Measurements from ENCODE around the gene CD300LF.

Gene CD300LF

GRCh38 chr17:74729866-74730265 is 17.1 kb upstream of the CD300LF start:
- no peak for DNase-seq (ENCODE audit: low spot score)

GRCh38 chr17:74729368-74729767 is 16.6 kb upstream of the CD300LF start:
- no peak for DNase-seq (ENCODE audit: low spot score)

DNA sequence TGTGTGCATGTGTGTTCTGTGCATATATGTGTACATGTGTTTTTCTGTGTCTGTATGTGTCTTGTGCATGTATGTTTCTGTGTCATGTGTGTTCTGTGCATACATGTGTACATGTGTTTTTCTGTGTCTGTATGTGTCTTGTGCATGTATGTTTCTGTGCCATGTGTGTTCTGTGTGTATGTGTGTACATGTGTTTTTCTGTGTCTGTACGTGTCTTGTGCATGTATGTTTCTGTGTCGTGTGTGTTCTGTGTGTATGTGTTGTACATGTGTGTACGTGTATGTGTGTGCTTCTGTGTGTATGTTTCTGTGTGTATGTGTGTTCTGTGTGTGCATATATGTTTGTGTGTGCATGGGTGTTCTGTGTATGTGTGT is 16.0 kb upstream of the CD300LF start:
- DNase-seq (ENCODE audit: low spot score): no peak

DNA sequence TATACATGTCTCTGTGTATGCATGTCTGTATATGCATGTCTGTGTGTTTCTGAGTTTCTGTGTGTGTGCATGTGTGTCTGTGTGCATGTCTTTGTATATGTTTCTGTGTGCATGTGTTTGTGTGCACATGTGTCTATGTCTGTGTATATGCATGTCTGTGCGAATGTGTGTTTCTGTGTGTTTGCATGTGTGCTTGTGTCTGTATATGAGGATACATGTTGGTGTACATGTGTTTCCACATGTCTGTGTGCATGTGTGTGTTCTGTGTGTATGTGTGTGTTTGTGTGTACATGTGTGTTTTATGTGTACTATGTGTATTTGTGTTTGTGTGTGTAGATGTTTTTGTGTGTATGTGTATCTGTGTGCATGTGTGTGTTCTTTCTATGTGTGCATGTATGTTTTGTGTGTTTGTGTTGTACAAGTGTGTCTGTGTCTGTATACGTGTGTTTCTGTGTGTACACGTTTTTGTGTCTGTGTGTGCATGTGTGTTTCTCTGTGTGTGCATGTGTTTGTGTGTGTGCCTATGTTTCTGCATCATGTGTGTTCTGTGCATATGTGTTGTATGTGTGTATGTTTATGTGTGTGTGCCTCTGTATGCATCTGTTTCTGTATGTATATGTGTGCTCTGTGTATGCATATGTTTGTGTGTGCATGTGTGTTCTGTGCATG is 15.4 kb upstream of the CD300LF start:
- DNase-seq (ENCODE audit: low spot score): no peak

DNA sequence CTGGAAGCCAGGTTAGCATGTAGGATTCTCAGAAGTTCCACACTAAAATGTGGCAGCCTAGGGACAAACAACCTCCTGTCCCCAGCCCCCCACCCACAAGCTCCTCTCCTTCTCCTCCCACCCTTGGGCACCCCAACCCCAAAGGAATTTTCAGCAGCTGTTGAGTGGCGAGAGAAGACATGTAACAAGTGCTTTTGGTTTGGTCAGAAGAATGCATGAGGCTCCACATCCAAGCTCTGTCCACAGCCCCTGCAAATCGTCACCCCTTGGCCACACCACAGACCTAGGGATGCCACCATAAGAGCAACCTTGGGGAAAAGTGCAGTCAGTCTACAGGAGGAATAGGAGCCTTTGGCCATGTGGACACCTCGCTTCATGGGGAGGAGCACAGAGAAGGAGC is 12.4 kb upstream of the CD300LF start:
- no peak for DNase-seq (ENCODE audit: low spot score)

DNA sequence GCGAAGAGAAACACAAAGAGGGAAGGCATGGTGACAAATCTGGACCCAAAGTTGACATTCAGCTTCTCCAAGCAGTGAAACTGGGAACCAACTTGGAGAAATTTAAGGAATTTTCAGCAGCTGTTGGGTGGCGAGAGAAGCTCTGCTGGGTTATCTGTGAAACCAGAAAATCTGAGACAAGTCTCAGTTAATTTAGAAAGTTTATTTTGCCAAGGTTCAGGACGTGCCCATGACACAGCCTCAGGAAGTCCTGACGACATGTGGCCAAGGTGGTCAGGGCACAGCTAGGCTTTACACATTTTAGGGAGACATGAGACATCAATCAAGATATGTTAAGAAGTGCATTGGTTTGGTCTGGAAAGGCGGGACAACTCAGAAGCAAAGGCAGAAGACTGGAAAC is 11.2 kb upstream of the CD300LF start:
- no peak for DNase-seq (ENCODE audit: low spot score)

DNA sequence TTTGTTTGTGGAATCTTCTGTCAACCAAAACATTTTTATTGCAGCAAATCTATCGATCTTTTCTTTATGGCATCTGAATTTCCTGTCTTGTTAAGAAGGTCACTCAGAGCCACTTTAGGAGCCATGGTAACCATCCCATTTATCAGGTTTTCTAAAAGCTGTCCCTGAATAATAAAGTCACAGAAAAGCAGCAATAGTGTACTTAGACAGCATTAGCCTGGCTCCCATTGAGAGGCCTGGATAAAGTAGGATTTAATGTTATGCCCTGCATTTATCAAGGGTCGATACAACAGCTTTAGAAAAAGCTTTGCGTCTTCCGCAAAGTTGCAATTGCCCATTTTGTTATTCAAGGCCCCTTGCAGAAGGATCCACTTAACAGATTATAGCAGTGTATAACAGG is 10.1 kb upstream of the CD300LF start:
- no peak for DNase-seq (ENCODE audit: low spot score)

GRCh38 chr17:74720506-74720905 is 7.8 kb upstream of the CD300LF start:
- DNase-seq (ENCODE audit: low spot score): no peak

GRCh38 chr17:74715144-74715543 is 2.4 kb upstream of the CD300LF start:
- no peak for DNase-seq (ENCODE audit: low spot score)

GRCh38 chr17:74713171-74713755 is 540 bp upstream of the CD300LF start:
- no peak for DNase-seq (ENCODE audit: low spot score)

GRCh38 chr17:74712301-74712700 is 422 bp downstream of the CD300LF start:
- no peak for DNase-seq (ENCODE audit: low spot score)

DNA sequence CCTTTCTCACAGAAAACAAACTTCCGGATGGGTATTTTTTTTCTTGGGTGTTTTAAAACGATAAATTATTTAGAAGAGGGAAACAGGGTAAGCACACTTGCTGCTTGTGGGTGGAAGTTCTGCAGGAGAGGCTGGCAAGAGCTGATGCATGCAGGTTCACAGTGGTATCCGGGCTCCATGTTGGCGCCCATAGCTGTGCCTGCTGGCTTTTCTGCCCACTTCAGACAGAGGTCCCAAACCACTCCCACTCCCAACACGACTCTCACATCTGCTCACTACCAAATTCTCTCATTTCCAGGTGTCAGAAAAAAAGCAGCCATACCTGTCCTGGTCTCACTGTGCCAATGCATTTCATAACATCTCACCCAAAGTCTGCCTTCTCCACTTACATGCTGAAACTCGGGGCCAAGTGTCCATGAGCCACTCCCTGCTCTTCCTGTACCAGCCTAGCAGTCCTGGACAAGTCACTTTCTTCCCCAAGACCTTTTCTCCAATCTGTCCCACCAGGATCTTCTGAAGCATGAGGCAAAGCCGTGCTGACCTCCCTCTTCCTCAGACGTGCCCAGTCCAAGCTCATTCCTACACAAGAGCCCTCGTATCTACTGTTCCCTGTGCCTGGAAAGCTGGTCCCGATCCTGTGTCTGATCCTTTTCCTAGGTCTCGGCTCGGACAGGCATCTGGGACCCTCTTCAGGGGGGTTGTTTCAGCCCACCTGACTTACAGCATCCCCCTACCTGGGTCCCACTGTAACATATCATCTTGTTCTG is 1.5 kb downstream of the CD300LF start:
- no peak for DNase-seq (ENCODE audit: low spot score)

GRCh38 chr17:74704544-74704943 is 8.2 kb downstream of the CD300LF start:
- no peak for DNase-seq (ENCODE audit: low spot score)

GRCh38 chr17:74703311-74703710 is 9.4 kb downstream of the CD300LF start:
- DNase-seq (ENCODE audit: low spot score): no peak

DNA sequence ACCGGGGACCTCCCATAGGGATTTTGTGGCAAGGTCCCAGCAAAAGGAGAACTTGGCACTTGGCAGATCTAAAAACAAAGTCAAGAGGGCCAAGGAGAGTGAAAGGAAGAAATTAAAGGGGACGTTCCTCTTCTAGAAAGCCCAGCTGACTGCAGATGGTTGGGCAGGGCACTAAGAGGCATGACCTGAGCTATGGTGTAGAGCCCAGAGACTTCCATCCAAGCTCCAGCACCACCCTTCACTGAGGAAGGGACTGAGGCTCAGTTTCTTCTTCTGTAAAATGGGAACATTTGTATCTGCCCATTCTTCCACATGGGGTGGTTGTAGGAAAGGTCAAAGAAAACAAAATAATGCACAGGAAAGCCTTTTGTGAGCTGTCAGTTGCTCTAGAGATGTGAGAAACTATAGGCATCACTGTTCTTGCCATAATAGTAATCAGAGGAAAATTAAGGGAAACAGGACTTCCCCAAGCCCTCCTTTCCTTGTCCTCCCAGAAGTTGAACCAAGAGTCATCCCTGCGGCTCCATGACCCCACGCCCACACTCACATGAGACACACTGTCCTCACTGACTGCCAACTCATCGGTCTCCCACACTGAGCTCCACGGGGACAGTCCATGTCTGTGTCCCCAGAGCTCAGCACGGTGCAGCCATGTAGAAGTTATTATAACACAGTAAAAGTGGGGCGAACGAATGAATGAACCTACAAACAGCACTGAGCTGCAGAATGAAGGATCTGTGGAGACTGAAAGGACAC is 10.4 kb downstream of the CD300LF start:
- DNase-seq (ENCODE audit: low spot score): no peak

DNA sequence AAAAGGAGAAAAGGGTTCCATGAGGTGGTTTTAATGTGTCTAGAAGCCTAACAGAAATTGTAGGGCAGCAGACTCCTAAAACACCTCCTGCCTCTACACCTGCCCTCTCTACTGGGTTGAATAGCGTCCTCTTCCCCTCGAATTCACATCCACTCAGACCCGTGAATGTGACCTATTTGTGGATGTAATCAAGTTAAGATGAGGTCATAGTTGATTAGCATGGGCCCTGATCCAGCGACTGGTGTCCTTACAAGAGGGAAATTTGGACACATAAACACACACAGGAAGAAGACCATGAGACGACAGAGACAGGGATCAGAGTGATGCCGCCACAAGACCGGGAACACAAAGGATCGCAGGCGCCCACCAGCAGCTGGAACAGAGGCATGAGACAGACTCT is 13.5 kb downstream of the CD300LF start:
- no peak for DNase-seq (ENCODE audit: low spot score)

DNA sequence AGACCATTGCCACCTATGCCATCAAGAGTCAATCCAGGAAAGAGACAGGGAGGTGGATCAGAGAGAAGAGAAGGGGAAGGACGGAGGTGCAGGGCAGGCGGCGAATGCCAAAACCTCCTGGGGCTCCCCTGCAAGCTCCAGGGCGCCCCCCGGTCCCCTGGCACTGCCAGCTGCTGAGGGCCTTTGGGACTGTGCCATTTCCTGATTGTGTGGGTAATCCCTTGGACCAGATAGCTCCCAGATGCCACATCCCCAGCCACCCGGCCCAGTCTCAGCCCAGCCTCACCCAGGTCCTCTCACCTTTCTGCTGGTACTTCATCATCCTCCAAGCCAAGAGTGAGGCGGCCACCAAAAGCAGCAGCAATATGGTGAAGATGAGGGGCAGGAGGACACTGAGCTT is 14.7 kb downstream of the CD300LF start:
- DNase-seq (ENCODE audit: low spot score): no peak

- DNase-seq (ENCODE audit: low spot score): no peak
Observed at GRCh38 chr17:74697515-74697914, 15.2 kb downstream of the CD300LF start.

GRCh38 chr17:74695629-74696028 is 17.1 kb downstream of the CD300LF start:
- DNase-seq (ENCODE audit: low spot score): no peak

DNA sequence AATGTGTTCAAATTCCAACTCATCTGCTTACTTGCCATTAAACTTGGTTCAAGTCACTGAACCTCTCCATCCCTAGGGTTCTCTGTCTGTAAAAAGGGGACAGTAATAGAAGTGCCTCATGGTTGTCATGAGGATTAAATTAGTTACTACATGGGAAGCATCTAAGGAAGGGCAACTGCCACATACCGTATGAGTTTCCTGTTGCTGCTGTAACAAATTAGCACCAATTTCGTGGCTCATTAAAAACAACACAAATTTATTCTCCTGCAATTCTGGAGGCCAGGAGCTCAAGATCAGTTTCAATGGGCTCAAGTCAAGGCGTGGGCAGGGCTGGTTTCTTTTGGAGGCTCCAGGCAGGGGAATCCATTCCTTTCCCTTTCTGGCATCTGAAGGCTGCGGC is 18.6 kb downstream of the CD300LF start:
- DNase-seq (ENCODE audit: low spot score): no peak

GRCh38 chr17:74691151-74691550 is 21.6 kb downstream of the CD300LF start:
- DNase-seq (ENCODE audit: low spot score): no peak

GRCh38 chr17:74690409-74690825 is 22.3 kb downstream of the CD300LF start:
- DNase-seq (ENCODE audit: low spot score): no peak

DNA sequence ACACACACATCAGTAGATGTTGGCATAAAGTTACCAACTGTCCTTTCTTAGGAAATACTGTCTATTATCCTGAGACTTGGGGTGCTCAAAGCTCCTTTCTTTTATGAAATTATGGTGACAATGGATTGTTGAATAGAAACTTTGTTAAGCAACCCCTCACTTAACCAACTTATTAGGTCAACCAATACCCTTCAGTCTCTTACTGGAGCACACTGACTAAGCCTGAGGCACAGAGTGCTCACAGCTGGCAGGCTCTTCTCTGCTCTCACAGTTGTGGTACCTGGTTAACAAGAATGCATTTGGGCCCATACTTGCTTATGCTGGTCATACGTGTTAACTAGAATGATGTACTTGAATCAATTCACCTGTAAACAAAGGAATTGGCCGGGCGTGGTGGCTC is 24.8 kb downstream of the CD300LF start:
- no peak for DNase-seq (ENCODE audit: low spot score)

All from CD4-positive, alpha-beta T cell treated with Interleukin-15 for 4 hours (primary cell).